G401.6 (cell line): ENCODE data around the gene USP27X.
A peak's percentile ranks its signal among the peaks of the same experiment; 100 is the strongest.

Source experiments
- FAIRE-seq: peaks from 2 replicates; lab custom pipeline; 2012; peaks lifted over from hg19 to GRCh38; lab: Jason Lieb, UNC

The USP27X gene

GRCh38 chrX:49884290-49884862, 5.1 kb downstream of the USP27X start:
- FAIRE-seq, result peak; percentile 86

- FAIRE-seq, result no peak
These were observed 13.3 kb downstream of the USP27X start for GRCh38 chrX:49892542-49892941.

- FAIRE-seq, result no peak
These were observed 17.7 kb downstream of the USP27X start for GRCh38 chrX:49896951-49897350.

DNA sequence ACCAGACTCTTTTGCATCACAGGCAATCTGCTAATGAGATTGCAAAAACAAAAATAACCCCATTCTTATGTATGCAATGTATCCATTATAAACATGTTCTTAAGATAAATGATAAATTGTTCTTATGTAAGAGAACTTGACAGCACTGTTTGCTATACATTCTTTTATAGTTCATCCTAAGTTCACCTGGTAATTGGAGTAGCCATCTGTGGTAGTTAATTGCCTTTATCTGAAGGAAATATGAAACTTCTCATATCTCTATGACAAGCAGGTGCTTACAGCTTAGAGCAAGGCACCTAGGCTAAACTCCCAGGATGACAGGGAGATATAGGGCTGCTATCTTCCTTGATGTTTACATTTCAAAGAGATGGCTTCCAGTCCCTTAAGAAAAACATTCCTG, 21.8 kb downstream of the USP27X start:
- no peak for FAIRE-seq

GRCh38 chrX:49910344-49910743, 31.1 kb downstream of the USP27X start:
- FAIRE-seq, result no peak

- no peak for FAIRE-seq
These were observed 32.8 kb downstream of the USP27X start for GRCh38 chrX:49912086-49912485.

DNA sequence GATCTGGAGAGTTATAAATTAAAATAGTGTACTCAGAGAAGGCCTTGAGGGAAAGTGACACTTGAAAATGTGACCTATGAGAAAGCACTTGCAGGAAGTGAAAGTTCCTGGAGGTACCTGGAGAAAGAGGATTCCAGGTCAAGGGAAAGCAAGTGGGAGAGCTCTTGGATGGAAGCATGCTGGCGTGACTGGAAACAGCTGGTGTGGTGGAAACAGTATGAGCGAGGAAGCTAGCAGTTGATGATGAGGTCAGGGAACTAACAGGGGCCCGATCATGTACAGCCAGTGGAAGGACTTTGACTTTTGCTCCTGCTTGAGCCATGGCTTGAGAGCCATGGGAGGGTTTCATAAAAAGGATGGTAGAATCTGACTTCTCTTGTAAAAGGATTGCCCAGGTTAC, 33.6 kb downstream of the USP27X start:
- FAIRE-seq, result no peak

GRCh38 chrX:49915361-49916222, 36.3 kb downstream of the USP27X start:
- peak; percentile 83 for FAIRE-seq

DNA sequence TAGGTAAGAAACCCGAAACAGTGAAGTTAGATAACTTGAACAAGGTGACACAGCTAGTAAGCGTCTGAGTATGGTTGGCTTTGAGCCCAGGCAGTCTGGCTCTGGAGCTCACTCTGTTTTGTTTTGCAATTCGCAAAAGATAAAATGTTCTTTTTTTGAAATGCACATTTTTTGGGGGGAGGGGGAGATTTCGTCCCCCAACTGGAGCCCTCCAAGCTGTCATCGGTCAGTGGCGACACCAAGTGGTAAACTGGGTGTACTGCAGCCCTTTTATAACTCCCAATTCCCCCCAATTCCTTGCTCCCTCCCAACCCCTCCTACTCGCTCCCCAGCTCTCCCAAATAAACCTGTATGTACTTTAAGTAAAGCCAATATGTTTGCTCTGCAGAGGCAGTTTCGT, 40.3 kb downstream of the USP27X start:
- no peak for FAIRE-seq

GRCh38 chrX:49921109-49921508, 41.8 kb downstream of the USP27X start:
- no peak for FAIRE-seq

GRCh38 chrX:49922291-49923241, 43.3 kb downstream of the USP27X start, which contains the start of gene CLCN5:
CLCN5 (plus strand) TSS chrX:49922596; CDS start chrX:49925299, 2,703 bp downstream.
- FAIRE-seq, result peak; percentile 96

- FAIRE-seq, result no peak
These were observed 45.9 kb downstream of the USP27X start for GRCh38 chrX:49925176-49925575.

DNA sequence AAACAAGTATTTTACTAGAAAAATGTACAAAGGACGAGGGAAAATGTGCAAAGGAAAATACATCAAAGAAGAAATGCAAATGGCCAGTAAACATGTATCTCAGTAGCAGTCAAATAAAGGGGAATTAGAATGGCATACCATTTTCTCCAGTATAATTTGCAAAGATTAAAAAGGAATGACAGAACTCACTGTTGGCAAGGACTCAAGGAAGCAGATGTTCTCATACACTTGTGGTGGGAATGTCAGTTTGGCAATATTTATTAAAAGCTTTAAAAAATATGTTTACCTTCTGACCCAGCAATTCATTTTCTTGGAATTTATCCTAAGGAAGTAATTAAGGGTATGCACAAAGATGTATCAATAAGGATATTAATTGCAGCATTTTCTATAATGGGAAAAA, 50.8 kb downstream of the USP27X start:
- no peak for FAIRE-seq
